PC-9 (cell line): ENCODE results near the gene PRR5L.

Experiments
- EZH2 ChIP-seq: fragments of 200-600 bp; sonication (generic); IDR thresholded peaks from 2 replicates; pipeline ENCODE4 v1.8.0; 2017; ENCODE audit warnings: antibody characterized with exemption, low read depth
- TF ChIP-seq, protein P1 (sequence below): fragments of 200-600 bp; sonication (generic); conservative IDR thresholded peaks from 2 replicates; pipeline ENCODE4 v1.6.1; 2017; ENCODE audit warnings: mixed run types, antibody characterized with exemption, mild to moderate bottlenecking, moderate library complexity

DNA sequence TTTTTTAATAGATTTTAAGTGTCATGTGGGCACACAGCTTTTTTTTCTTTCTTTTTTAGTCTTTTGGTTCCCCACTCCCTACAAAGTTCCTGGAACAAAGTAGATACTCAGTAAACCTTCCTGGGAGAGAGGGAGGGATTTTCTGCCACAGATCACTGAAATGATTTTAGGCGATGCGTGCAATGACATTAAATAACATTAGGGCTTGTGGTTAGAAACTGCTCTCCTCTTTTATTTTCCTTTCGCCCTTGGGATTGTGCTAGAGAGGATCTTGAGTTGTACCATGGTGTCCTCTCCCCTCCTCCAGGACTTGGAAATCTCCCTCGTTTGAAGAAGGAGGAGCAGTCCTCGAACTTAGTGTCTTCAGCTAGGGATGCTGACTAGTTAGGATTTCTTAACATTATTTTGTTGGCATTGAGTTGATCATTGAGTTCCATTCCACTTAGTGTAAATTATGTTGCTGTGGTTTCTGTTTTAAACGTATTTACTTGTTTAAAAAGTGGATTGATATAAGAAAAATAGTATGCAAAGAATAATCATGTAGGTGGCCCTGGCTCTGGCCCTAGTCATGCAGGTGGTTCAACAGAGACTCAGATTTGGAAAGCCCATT lies 125.6 kb downstream of the PRR5L start:
- TF ChIP-seq, protein P1, sequence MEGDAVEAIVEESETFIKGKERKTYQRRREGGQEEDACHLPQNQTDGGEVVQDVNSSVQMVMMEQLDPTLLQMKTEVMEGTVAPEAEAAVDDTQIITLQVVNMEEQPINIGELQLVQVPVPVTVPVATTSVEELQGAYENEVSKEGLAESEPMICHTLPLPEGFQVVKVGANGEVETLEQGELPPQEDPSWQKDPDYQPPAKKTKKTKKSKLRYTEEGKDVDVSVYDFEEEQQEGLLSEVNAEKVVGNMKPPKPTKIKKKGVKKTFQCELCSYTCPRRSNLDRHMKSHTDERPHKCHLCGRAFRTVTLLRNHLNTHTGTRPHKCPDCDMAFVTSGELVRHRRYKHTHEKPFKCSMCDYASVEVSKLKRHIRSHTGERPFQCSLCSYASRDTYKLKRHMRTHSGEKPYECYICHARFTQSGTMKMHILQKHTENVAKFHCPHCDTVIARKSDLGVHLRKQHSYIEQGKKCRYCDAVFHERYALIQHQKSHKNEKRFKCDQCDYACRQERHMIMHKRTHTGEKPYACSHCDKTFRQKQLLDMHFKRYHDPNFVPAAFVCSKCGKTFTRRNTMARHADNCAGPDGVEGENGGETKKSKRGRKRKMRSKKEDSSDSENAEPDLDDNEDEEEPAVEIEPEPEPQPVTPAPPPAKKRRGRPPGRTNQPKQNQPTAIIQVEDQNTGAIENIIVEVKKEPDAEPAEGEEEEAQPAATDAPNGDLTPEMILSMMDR: no peak
- no peak for TF ChIP-seq EZH2
